HepG2 (cell line): ENCODE measurements around the gene OSBPL2. TPM values are rescaled to one million over a fixed set of nuclear protein-coding genes. Genes with fewer than 3 reads are reported as not detected.

Experiments used
- ATF1 ChIP-seq: IDR thresholded peaks from 2 replicates; pipeline ENCODE4 v1.6.1; 2016; ENCODE audit warnings: mild to moderate bottlenecking, control low read depth
- DMAP1 ChIP-seq: IDR thresholded peaks from 2 replicates; pipeline ENCODE4 v1.6.1; 2016
- HNF4G ChIP-seq, 2 experiments: sonication (generic) in 1 of 2; formaldehyde crosslinking in 1 of 2; IDR thresholded peaks; 2 replicates each; pipeline versions ENCODE4 v1.4.0 to v1.6.1; 2011 to 2020; ENCODE audit warnings: borderline replicate concordance in 2 of 2, low read depth in 2 of 2, mild to moderate bottlenecking in 2 of 2, low read length in 1 of 2, missing genetic modification reagents in 1 of 2, moderate library complexity in 1 of 2
- NCOR1 ChIP-seq: fragments of 200-600 bp; sonication (generic); IDR thresholded peaks from 2 replicates; pipeline ENCODE4 v1.7.0; 2017; ENCODE audit warnings: antibody characterized with exemption, low read length, borderline replicate concordance
- RBFOX2 ChIP-seq: fragments of 200-400 bp; formaldehyde crosslinking; IDR thresholded peaks from 2 replicates; pipeline ENCODE4 v1.6.1; 2017; ENCODE audit warnings: low read depth, mild to moderate bottlenecking, low read length
- TBX3 ChIP-seq: fragments of 450-650 bp; IDR thresholded peaks from 2 replicates; pipeline ENCODE4 v1.6.1; 2017; ENCODE audit warnings: antibody characterized with exemption, mild to moderate bottlenecking, inconsistent platforms, borderline replicate concordance
- TMF1 ChIP-seq: sonication (generic); formaldehyde crosslinking; IDR thresholded peaks from 2 replicates; pipeline ENCODE4 v1.8.1; 2022; ENCODE audit warnings: low read depth, missing genetic modification reagents
- ZBTB8A ChIP-seq: sonication (generic); formaldehyde crosslinking; IDR thresholded peaks from 2 replicates; pipeline ENCODE4 v1.4.0; 2020; ENCODE audit warnings: mild to moderate bottlenecking, low read depth, missing genetic modification reagents, borderline replicate concordance
- ZMAT3 ChIP-seq: sonication (generic); formaldehyde crosslinking; conservative IDR thresholded peaks from 2 replicates; pipeline ENCODE4 v1.7.0; 2021; ENCODE audit warnings: missing genetic modification reagents
- ZNF737 ChIP-seq: sonication (generic); formaldehyde crosslinking; IDR thresholded peaks from 2 replicates; pipeline ENCODE4 v1.5.0; 2020; ENCODE audit warnings: missing genetic modification reagents, mild to moderate bottlenecking, borderline replicate concordance
- ZNF776 ChIP-seq: sonication (generic); formaldehyde crosslinking; IDR thresholded peaks from 2 replicates; pipeline ENCODE4 v1.4.0; 2020; ENCODE audit warnings: mild to moderate bottlenecking, missing genetic modification reagents
- polyA plus RNA-seq, 8 experiments: library from polyadenylated mRNA; depleted of rRNA in 3 of 8; stranded (reverse) in 7 of 8; unstranded in 1 of 8; fragments of >200 nt; fragmentation: Illumina TruSeq in 4 of 8; extraction: Trizol in 4 of 8; gene quantifications; 2 replicates each; pipeline versions ENCODE4 v1.2.1 to v1.2.3, GENCODE V29; 2011 to 2016; ENCODE audit warnings: low read depth in 4 of 8, missing spikeins in 1 of 8, mixed read lengths in 1 of 8; ENCODE audit not compliant: insufficient read depth in 1 of 8
- total RNA-seq, 5 experiments: library from RNA; depleted of rRNA; stranded (reverse); fragments of >200 nt; fragmentation: Illumina TruSeq; extraction: Trizol; gene quantifications; 2 replicates each; pipeline ENCODE4 v1.2.3, GENCODE V29; 2016; ENCODE audit warnings: low read depth in 1 of 5
- TF ChIP-seq, protein P1 (sequence below): sonication (generic); formaldehyde crosslinking; IDR thresholded peaks from 2 replicates; pipeline ENCODE4 v1.5.1; 2020; ENCODE audit warnings: mild to moderate bottlenecking, missing genetic modification reagents
- TF ChIP-seq, protein P2 (sequence below): sonication (generic); formaldehyde crosslinking; IDR thresholded peaks from 2 replicates; pipeline ENCODE4 v1.8.0; 2022; ENCODE audit warnings: mild to moderate bottlenecking, missing genetic modification reagents, moderate library complexity
- TF ChIP-seq, protein P3 (sequence below): sonication (generic); formaldehyde crosslinking; IDR thresholded peaks from 2 replicates; pipeline ENCODE4 v1.5.1; 2020; ENCODE audit warnings: missing genetic modification reagents, mild to moderate bottlenecking, borderline replicate concordance
- TF ChIP-seq, protein P4 (sequence below): sonication (generic); formaldehyde crosslinking; conservative IDR thresholded peaks from 2 replicates; pipeline ENCODE4 v1.8.0; 2022; ENCODE audit warnings: low read depth, missing genetic modification reagents
- TF ChIP-seq, protein P5 (sequence below): sonication (generic); formaldehyde crosslinking; IDR thresholded peaks from 2 replicates; pipeline ENCODE4 v1.4.0; 2020; ENCODE audit warnings: missing genetic modification reagents, borderline replicate concordance
- TF ChIP-seq, protein P6 (sequence below): sonication (generic); formaldehyde crosslinking; IDR thresholded peaks from 2 replicates; pipeline ENCODE4 v1.5.0; 2020; ENCODE audit warnings: mild to moderate bottlenecking, missing genetic modification reagents, borderline replicate concordance

OSBPL2 gene
- total and polyA plus RNA-seq, 2 of the 13 experiments (the other 11 are each of a cell fraction or from before 2014, with no cell fraction given) = 18.5 to 37.4 TPM

DNA sequence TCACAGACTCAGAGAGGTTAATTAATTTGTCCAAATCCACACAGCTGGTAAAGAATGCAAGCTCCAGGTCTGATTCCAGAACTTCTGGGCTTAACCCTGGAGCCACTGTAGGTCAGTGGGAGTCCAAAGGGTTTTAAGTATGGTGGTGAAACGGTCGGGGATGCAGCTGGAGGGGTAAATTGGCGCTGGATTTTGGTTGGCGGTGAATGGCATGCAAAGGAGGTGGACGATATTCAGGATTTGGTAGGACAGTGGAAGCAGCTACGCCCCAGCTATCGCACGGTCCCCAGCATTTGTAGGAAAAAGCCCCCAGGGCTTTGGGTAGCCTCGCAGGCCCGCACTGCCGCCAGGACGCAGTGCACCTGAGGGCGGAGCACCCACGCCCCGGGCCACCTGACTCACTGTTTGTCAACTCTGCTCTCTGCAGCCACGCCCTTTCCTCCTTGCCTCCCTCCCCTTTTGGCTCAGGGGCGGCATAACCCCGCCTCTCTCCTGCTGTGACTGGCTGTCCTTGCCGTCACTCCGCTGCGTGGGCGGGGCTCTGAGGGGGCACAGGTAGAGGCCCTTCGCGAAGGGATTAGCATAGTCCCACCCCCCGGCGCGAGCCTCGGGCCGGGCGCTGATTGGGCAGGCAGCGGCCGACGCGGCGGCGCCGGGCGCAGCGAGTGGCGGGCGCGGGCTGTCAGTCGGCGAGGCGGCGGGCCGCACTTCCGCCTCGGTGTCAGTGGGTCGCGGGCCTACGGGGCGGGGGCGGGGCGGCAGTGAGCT is at the start of gene OSBPL2 (continued):
- TF ChIP-seq HNF4G (IDR thresholded peaks at IDR 0.05; ENCODE audit: borderline replicate concordance, low read depth, low read length) = no peak; the same call in 1 of the 2 replicates
- no peak for TF ChIP-seq HNF4G (CRISPR knock-in tag; IDR thresholded peaks at IDR 0.05; ENCODE audit: borderline replicate concordance, low read depth)
- TF ChIP-seq TMF1 (CRISPR knock-in tag) = peak; percentile 51; the same call in 1 of the 2 replicates
- TF ChIP-seq, protein P1, sequence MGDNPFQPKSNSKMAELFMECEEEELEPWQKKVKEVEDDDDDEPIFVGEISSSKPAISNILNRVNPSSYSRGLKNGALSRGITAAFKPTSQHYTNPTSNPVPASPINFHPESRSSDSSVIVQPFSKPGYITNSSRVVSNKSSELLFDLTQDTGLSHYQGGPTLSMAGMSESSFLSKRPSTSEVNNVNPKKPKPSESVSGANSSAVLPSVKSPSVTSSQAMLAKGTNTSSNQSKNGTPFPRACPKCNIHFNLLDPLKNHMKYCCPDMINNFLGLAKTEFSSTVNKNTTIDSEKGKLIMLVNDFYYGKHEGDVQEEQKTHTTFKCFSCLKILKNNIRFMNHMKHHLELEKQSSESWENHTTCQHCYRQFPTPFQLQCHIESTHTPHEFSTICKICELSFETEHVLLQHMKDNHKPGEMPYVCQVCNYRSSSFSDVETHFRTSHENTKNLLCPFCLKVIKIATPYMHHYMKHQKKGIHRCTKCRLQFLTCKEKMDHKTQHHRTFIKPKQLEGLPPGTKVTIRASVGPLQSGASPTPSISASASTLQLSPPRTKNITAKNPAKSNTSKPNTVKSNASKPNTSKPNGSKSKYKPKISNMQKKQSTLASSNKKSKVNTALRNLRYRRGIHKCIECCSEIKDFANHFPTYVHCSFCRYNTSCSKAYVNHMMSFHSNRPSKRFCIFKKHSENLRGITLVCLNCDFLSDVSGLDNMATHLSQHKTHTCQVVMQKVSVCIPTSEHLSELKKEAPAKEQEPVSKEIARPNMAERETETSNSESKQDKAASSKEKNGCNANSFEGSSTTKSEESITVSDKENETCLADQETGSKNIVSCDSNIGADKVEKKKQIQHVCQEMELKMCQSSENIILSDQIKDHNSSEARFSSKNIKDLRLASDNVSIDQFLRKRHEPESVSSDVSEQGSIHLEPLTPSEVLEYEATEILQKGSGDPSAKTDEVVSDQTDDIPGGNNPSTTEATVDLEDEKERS = no peak
- no peak for TF ChIP-seq ZNF737 (CRISPR knock-in tag)
- 0 out of 2 replicates have a peak, but pooled peaks have one; percentile 45 for TF ChIP-seq NCOR1
- TF ChIP-seq, protein P2, sequence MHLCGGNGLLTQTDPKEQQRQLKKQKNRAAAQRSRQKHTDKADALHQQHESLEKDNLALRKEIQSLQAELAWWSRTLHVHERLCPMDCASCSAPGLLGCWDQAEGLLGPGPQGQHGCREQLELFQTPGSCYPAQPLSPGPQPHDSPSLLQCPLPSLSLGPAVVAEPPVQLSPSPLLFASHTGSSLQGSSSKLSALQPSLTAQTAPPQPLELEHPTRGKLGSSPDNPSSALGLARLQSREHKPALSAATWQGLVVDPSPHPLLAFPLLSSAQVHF (CRISPR knock-in tag) = no peak
- TF ChIP-seq, protein P3, sequence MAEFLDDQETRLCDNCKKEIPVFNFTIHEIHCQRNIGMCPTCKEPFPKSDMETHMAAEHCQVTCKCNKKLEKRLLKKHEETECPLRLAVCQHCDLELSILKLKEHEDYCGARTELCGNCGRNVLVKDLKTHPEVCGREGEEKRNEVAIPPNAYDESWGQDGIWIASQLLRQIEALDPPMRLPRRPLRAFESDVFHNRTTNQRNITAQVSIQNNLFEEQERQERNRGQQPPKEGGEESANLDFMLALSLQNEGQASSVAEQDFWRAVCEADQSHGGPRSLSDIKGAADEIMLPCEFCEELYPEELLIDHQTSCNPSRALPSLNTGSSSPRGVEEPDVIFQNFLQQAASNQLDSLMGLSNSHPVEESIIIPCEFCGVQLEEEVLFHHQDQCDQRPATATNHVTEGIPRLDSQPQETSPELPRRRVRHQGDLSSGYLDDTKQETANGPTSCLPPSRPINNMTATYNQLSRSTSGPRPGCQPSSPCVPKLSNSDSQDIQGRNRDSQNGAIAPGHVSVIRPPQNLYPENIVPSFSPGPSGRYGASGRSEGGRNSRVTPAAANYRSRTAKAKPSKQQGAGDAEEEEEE (CRISPR knock-in tag) = no peak
- TF ChIP-seq ZBTB8A (CRISPR knock-in tag) = no peak
- TF ChIP-seq, protein P4, sequence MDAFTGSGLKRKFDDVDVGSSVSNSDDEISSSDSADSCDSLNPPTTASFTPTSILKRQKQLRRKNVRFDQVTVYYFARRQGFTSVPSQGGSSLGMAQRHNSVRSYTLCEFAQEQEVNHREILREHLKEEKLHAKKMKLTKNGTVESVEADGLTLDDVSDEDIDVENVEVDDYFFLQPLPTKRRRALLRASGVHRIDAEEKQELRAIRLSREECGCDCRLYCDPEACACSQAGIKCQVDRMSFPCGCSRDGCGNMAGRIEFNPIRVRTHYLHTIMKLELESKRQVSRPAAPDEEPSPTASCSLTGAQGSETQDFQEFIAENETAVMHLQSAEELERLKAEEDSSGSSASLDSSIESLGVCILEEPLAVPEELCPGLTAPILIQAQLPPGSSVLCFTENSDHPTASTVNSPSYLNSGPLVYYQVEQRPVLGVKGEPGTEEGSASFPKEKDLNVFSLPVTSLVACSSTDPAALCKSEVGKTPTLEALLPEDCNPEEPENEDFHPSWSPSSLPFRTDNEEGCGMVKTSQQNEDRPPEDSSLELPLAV (CRISPR knock-in tag) = no peak
- TF ChIP-seq DMAP1 = peak; percentile 48; the same call in 1 of the 2 replicates
- no peak for TF ChIP-seq ZNF776 (CRISPR knock-in tag)
- TF ChIP-seq, protein P5, sequence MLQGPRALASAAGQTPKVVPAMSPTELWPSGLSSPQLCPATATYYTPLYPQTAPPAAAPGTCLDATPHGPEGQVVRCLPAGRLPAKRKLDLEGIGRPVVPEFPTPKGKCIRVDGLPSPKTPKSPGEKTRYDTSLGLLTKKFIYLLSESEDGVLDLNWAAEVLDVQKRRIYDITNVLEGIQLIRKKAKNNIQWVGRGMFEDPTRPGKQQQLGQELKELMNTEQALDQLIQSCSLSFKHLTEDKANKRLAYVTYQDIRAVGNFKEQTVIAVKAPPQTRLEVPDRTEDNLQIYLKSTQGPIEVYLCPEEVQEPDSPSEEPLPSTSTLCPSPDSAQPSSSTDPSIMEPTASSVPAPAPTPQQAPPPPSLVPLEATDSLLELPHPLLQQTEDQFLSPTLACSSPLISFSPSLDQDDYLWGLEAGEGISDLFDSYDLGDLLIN (CRISPR knock-in tag) = no peak
- TF ChIP-seq, protein P6, sequence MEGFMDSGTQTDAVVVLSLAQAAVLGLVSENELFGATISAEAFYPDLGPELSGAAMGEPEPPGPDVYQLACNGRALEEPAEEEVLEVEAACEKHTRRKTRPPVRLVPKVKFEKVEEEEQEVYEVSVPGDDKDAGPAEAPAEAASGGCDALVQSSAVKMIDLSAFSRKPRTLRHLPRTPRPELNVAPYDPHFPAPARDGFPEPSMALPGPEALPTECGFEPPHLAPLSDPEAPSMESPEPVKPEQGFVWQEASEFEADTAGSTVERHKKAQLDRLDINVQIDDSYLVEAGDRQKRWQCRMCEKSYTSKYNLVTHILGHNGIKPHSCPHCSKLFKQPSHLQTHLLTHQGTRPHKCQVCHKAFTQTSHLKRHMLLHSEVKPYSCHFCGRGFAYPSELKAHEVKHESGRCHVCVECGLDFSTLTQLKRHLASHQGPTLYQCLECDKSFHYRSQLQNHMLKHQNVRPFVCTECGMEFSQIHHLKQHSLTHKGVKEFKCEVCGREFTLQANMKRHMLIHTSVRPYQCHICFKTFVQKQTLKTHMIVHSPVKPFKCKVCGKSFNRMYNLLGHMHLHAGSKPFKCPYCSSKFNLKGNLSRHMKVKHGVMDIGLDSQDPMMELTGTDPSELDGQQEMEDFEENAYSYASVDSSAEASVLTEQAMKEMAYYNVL (CRISPR knock-in tag) = no peak
- peak; percentile 79; the same call in 1 of the 2 replicates for TF ChIP-seq RBFOX2
- TF ChIP-seq TBX3 = no peak
- no peak for TF ChIP-seq ATF1 (CRISPR knock-in tag)
- no peak; the same call in 1 of the 2 replicates for TF ChIP-seq ZMAT3
